Stimulated activated CD8-positive, alpha-beta memory T cell treated with anti-CD3 and anti-CD28 coated beads, Interleukin-15, amount 100 ng/mL, for 24 hours (primary cell): ENCODE measurements around the gene OSBPL10.
"Not testable (repeated sequence)": the region's sequence is repeated elsewhere in the genome, so short reads cannot be mapped to it uniquely, and the experiment has no call there.

ENCODE experiments used
- DNase-seq: peaks from one replicate; pipeline ENCODE4 v3.0.0-alpha.2; 2020; ENCODE audit warnings: low read depth

The OSBPL10 gene

GRCh38 chr3:31810991-31811433 lies 170.1 kb downstream of the OSBPL10 start:
- DNase-seq: no peak

- no peak for DNase-seq
Observed at GRCh38 chr3:31808143-31808720, 172.8 kb downstream of the OSBPL10 start.

- no peak for DNase-seq
Observed at GRCh38 chr3:31804251-31805051, 176.6 kb downstream of the OSBPL10 start.

GRCh38 chr3:31802981-31803740 lies 177.9 kb downstream of the OSBPL10 start:
- DNase-seq: no peak

- DNase-seq: no peak
Observed at GRCh38 chr3:31800436-31800835, 180.6 kb downstream of the OSBPL10 start.

GRCh38 chr3:31798840-31799239 lies 182.2 kb downstream of the OSBPL10 start:
- no peak for DNase-seq

GRCh38 chr3:31793821-31794220 lies 187.2 kb downstream of the OSBPL10 start:
- no peak for DNase-seq

GRCh38 chr3:31791090-31791430 lies 190.0 kb downstream of the OSBPL10 start:
- no peak for DNase-seq

- DNase-seq: no peak
Observed at GRCh38 chr3:31790193-31791089, 190.6 kb downstream of the OSBPL10 start.

GRCh38 chr3:31789429-31789828 lies 191.6 kb downstream of the OSBPL10 start:
- no peak for DNase-seq

GRCh38 chr3:31785734-31786133 lies 195.3 kb downstream of the OSBPL10 start:
- no peak for DNase-seq

GRCh38 chr3:31785286-31785685 lies 195.8 kb downstream of the OSBPL10 start:
- DNase-seq: no peak

GRCh38 chr3:31783851-31784250 lies 197.2 kb downstream of the OSBPL10 start:
- DNase-seq: not testable (repeated sequence)

- not testable (repeated sequence) for DNase-seq
Observed at GRCh38 chr3:31782306-31782705, 198.8 kb downstream of the OSBPL10 start.

- no peak for DNase-seq
Observed at GRCh38 chr3:31779514-31779913, 201.5 kb downstream of the OSBPL10 start.

- DNase-seq: no peak
Observed at GRCh38 chr3:31777887-31778286, 203.2 kb downstream of the OSBPL10 start.

GRCh38 chr3:31777092-31777491 lies 204.0 kb downstream of the OSBPL10 start:
- no peak for DNase-seq

- DNase-seq: no peak
Observed at GRCh38 chr3:31776016-31776415, 205.0 kb downstream of the OSBPL10 start.

- DNase-seq: no peak
Observed at GRCh38 chr3:31775383-31775782, 205.7 kb downstream of the OSBPL10 start.

GRCh38 chr3:31772758-31773473 lies 208.1 kb downstream of the OSBPL10 start:
- no peak for DNase-seq

GRCh38 chr3:31772272-31772671 lies 208.8 kb downstream of the OSBPL10 start:
- DNase-seq: no peak
